COLO668 (cell line): ENCODE results near the gene PLPPR5.

ENCODE experiments used
- DNase-seq: peaks from one replicate; lab custom pipeline; 2025; ENCODE audit not compliant: unreplicated experiment; lab: John Stamatoyannopoulos, UW

Gene PLPPR5

DNA sequence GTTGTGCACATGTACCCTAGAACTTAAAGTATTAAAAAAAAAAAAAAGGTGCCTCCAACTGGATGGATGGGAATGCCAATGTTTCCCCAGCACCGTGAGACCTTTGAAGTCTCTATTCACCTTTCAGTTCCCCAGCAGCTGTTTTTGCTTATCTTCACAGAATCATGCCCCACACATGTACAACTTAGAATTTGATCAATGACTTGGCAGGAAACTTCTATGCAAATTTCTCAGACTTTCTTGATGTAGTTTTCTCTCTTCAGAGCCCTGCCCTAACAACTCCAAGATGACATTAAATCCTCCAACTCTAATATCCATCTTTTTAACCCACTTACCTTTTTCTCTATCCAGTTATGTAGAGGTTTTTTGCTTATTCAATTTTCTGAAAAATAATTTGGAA, 144.3 kb downstream of the PLPPR5 start:
- DNase-seq, result no peak

DNA sequence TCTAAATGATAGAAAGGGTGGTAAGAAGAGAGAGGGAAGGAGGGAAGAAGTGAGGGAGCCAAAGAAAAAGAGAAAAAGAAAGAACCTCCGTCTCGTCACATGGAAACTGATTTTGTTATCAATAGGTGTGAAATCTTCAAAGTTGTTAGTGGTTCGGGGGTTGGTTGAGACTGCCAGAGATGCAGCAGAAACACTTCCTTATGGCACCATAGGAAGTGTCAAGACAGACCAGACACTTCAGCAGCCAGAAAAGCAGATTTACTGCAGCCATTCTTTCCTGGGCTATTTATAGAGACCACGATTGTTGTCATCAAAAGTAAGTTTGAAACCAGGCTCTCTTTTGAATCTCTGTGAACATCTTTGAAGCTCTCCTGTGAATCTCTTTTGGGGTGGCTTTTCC, 150.5 kb downstream of the PLPPR5 start:
- DNase-seq, result no peak

DNA sequence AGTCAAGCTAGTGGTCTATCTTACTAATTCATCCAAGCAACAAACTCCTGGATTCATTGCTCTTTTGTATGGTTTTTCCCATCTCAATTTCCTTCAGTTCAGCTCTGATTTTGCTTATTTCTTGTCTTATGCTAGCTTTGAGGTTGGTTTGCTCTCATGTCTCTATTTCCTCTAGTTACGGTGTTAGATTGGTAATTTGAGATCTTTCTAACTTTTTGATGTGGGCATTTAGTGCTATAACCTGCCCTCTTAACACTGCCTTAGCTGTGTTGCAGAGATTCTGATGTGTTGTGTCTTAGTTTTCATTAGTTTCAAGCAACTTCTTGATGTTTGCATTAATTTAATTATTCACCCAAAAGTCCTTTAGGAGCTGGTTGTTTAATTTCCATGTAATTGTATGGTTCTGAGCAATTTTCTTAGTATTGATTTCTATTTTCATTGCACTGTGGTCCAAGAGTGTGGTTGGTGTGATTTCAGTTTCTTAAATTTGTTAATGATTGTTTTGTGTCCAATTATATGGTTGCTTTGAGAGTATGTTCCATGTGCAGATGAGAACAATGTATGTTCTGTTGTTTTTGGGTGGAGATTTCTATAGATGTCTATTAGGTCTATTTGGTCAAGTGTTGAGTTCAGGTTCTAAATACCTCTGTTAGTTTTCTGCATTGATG, 154.6 kb downstream of the PLPPR5 start:
- DNase-seq, result no peak

DNA sequence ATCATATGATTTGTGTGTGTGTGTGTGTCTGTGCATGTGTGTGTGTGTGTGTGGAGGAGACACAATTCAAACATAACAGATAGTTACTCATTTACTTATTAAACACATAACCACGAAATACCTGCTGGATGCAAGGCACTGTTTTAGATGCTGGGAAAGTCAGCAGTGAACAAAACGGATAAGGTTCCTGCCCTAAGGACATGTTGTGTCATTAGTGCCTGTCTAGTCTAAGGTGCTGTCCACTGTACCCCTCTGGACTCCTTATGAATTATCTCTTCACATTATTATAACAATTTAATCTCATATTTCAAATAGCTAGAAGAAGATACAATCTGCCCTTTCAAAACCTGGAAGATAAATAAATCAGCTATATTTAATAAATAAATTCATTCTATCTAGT, 162.4 kb downstream of the PLPPR5 start:
- no peak for DNase-seq
